ENCODE data around the gene NEURL3.

The NEURL3 gene

GRCh38 chr2:96502891-96503636 lies 2.1 kb downstream of the NEURL3 start (continued):
- TF ChIP-seq ZBTB44 (tag by site-specific recombination; IDR thresholded peaks at IDR 0.05) (no peak), ZBTB48 (tag by site-specific recombination; IDR thresholded peaks at IDR 0.05) (0 out of 2 replicates have a peak, but pooled peaks have one; percentile 35), ZNF10 (tag by site-specific recombination; IDR thresholded peaks at IDR 0.05) (no peak), REPIN1 (tag by site-specific recombination; IDR thresholded peaks at IDR 0.05; ENCODE audit: low read depth) (no peak), ZNF596 (tag by site-specific recombination; IDR thresholded peaks at IDR 0.05) (no peak), ZNF274 (IDR thresholded peaks at IDR 0.05; ENCODE audit: low read length) (no peak), ZNF274 (tag by site-specific recombination; IDR thresholded peaks at IDR 0.05; ENCODE audit: borderline replicate concordance) (no peak), WT1 (tag by site-specific recombination; IDR thresholded peaks at IDR 0.05) (no peak), ZNF449 (tag by site-specific recombination; IDR thresholded peaks at IDR 0.05) (no peak), KLF7 (tag by site-specific recombination; IDR thresholded peaks at IDR 0.05; ENCODE audit: borderline replicate concordance) (no peak), ZNF692 (tag by site-specific recombination; IDR thresholded peaks at IDR 0.05) (no peak), ZNF777 (tag by site-specific recombination; IDR thresholded peaks at IDR 0.05; ENCODE audit: borderline replicate concordance) (no peak), ZFP37 (tag by site-specific recombination; IDR thresholded peaks at IDR 0.05) (no peak), ZNF514 (tag by site-specific recombination; IDR thresholded peaks at IDR 0.05) (no peak)

GRCh38 chr2:96501886-96502810 lies 3.0 kb downstream of the NEURL3 start:
- no peak overlapping the region for H3K27ac ChIP-seq (ENCODE audit: extremely low read depth, low read depth, low read length)
- H3K36me3 ChIP-seq (ENCODE audit: control insufficient read depth in 2 of 2, insufficient read depth in 1 of 2, low read length in 2 of 2), result no peaks in the 10 kb centered on the region
- ChIA-PET POLR2A (no interaction called here), CTCF (no interaction called here)
- H3K9me3 ChIP-seq (ENCODE audit: control insufficient read depth, insufficient read depth, low read depth, low read length), result no peaks in the 10 kb centered on the region
- TF ChIP-seq HIC1 (tag by site-specific recombination; IDR thresholded peaks at IDR 0.05), result no peak
- H3K4me3 ChIP-seq (ENCODE audit: low read depth, low read length), result no peak overlapping the region
- no peaks in the 10 kb centered on the region for H3K4me1 ChIP-seq (ENCODE audit: control insufficient read depth, insufficient read depth, low read length)

Data from HEK293 (cell line).